K562 (cell line): ENCODE results near the gene IRF5.

ENCODE experiments used
- CHD4 ChIP-seq: fragments of 200-600 bp; sonication (generic); IDR thresholded peaks from 3 replicates; pipeline ENCODE4 v1.6.1; 2012; ENCODE audit warnings: low read depth, mild to moderate bottlenecking, mixed read lengths, low read length, inconsistent platforms; ENCODE audit not compliant: insufficient read depth, insufficient replicate concordance, poor library complexity, severe bottlenecking
- CTCF ChIP-seq, 3 experiments: IDR thresholded peaks in 2 of 3; conservative IDR thresholded peaks in 1 of 3; 2 replicates each; pipeline ENCODE4 v1.5.1; 2011 to 2012; ENCODE audit warnings: low read length in 3 of 3, mild to moderate bottlenecking in 3 of 3, control low read depth in 2 of 3, improper control_type of control experiment in 1 of 3, inconsistent platforms in 1 of 3, low read depth in 1 of 3, mixed read lengths in 1 of 3, moderate library complexity in 1 of 3; ENCODE audit not compliant: insufficient read depth in 2 of 3
- ESRRB ChIP-seq: fragments of 250-450 bp; sonication (Bioruptor Pico); IDR thresholded peaks from 2 replicates; pipeline ENCODE4 v1.5.0; 2020; ENCODE audit warnings: mild to moderate bottlenecking, moderate library complexity, borderline replicate concordance
- GTF3C2 ChIP-seq: IDR thresholded peaks from 3 replicates; pipeline ENCODE4 v1.6.1; 2011; ENCODE audit warnings: borderline replicate concordance, mild to moderate bottlenecking, moderate library complexity; ENCODE audit not compliant: insufficient read length; ENCODE audit errors: extremely low read depth
- KDM4B ChIP-seq, 2 experiments: fragments of 450-650 bp in 1 of 2; sonication (generic) in 1 of 2; IDR thresholded peaks; 2 replicates each; pipeline ENCODE4 v1.6.1; 2016 to 2017; ENCODE audit warnings: borderline replicate concordance in 2 of 2, antibody characterized with exemption in 1 of 2, low read depth in 1 of 2, mild to moderate bottlenecking in 1 of 2
- PHF20 ChIP-seq: fragments of 450-650 bp; IDR thresholded peaks from 2 replicates; pipeline ENCODE4 v1.6.1; 2018; ENCODE audit not compliant: partially characterized antibody
- POLR2A ChIP-seq: fragments of 450-650 bp; conservative IDR thresholded peaks from 2 replicates; pipeline ENCODE4 v1.6.1; 2016
- RBM22 ChIP-seq: fragments of 200-400 bp; formaldehyde crosslinking; IDR thresholded peaks from 2 replicates; pipeline ENCODE4 v1.6.1; 2018; ENCODE audit warnings: low read length, low read depth; ENCODE audit not compliant: poor library complexity, severe bottlenecking
- UBTF ChIP-seq, 2 experiments: IDR thresholded peaks; 2 replicates each; pipeline ENCODE4 v1.6.1; 2012; ENCODE audit warnings: improper control_type of control experiment in 2 of 2, low read depth in 2 of 2, low read length in 2 of 2, borderline replicate concordance in 1 of 2
- ZBTB7A ChIP-seq: IDR thresholded peaks from 2 replicates; pipeline ENCODE4 v1.6.1; 2011; ENCODE audit warnings: low read depth, mild to moderate bottlenecking, low read length, moderate library complexity, borderline replicate concordance; ENCODE audit not compliant: control insufficient read depth
- ZFP91 ChIP-seq: sonication (generic); formaldehyde crosslinking; IDR thresholded peaks from 2 replicates; pipeline ENCODE4 v1.8.0; 2022; ENCODE audit warnings: mild to moderate bottlenecking, missing genetic modification reagents
- ZNF232 ChIP-seq: sonication (generic); formaldehyde crosslinking; IDR thresholded peaks from 2 replicates; pipeline ENCODE4 v1.8.0; 2022; ENCODE audit warnings: mild to moderate bottlenecking, missing genetic modification reagents
- TF ChIP-seq, protein P1 (sequence below): sonication (generic); formaldehyde crosslinking; IDR thresholded peaks from 2 replicates; pipeline ENCODE4 v1.8.1; 2023; ENCODE audit warnings: mild to moderate bottlenecking, missing genetic modification reagents

GRCh38 chr7:128904381-128905197, 33.1 kb upstream of the IRF5 start:
- TF ChIP-seq CTCF (IDR thresholded peaks at IDR 0.05 in 2 of 3, conservative IDR thresholded peaks at IDR 0.05 in 1 of 3; ENCODE audit: insufficient read depth in 2 of 3, low read depth in 1 of 3, low read length in 3 of 3) (peak; percentile 86 to 92 (median 91)), ZBTB7A (no peak), ZFP91 (CRISPR knock-in tag) (no peak), GTF3C2 (no peak), ESRRB (CRISPR knock-in tag) (no peak), POLR2A (no peak), RBM22 (no peak), UBTF (IDR thresholded peaks at IDR 0.05; ENCODE audit: borderline replicate concordance in 1 of 2, low read depth in 2 of 2, low read length in 2 of 2) (no peak), ZNF232 (CRISPR knock-in tag) (no peak; the same call in 1 of the 2 replicates), PHF20 (no peak), KDM4B (IDR thresholded peaks at IDR 0.05; ENCODE audit: borderline replicate concordance in 2 of 2, low read depth in 1 of 2) (no peak), CHD4 (no peak)
- TF ChIP-seq, protein P1, sequence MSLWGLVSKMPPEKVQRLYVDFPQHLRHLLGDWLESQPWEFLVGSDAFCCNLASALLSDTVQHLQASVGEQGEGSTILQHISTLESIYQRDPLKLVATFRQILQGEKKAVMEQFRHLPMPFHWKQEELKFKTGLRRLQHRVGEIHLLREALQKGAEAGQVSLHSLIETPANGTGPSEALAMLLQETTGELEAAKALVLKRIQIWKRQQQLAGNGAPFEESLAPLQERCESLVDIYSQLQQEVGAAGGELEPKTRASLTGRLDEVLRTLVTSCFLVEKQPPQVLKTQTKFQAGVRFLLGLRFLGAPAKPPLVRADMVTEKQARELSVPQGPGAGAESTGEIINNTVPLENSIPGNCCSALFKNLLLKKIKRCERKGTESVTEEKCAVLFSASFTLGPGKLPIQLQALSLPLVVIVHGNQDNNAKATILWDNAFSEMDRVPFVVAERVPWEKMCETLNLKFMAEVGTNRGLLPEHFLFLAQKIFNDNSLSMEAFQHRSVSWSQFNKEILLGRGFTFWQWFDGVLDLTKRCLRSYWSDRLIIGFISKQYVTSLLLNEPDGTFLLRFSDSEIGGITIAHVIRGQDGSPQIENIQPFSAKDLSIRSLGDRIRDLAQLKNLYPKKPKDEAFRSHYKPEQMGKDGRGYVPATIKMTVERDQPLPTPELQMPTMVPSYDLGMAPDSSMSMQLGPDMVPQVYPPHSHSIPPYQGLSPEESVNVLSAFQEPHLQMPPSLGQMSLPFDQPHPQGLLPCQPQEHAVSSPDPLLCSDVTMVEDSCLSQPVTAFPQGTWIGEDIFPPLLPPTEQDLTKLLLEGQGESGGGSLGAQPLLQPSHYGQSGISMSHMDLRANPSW: no peak
